ENCODE results near the gene ZNF750.

ZNF750 gene

GRCh38 chr17:82872591-82873520, 33.0 kb upstream of the ZNF750 start:
- no peak for DNase-seq

DNA sequence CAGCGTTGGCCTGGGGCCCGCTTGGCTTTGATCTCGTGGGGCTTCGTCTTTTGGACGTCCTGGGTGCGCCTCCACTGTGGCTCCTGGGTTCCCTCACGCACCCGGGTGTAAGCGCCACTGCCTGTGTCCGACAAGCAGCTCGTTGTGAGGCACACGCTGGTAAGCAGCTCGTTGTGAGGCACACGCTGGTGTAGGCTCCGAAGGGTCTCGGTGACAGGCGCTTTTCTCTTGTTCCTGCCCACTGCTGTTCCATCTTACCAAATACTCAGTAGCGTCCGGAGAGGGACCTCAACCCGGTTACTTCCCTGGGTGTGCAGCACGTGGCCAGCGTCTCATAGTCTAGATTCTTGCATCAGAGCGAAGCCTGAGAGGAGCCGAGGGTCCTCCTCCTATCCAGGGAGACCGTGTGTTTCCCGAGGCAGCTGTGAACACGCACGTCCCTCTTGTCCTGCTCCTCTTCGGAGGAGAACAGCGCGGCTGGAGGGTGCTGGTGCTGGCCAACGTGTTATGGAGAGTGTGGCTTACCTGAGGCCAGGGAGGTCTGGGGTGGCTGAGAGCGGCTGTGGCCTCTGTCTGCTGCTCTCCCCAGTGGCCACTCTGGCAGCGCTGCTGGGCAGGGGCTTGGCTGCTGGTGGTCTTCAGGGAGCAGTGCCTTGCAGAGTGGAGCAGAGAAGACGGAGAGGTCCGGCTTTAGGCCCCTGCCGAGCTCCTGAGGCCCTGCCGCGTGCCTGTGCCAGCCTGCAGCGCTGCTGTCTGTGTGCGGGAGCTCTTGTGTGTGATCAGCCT, 32.1 kb upstream of the ZNF750 start:
- DNase-seq, result no peak

DNA sequence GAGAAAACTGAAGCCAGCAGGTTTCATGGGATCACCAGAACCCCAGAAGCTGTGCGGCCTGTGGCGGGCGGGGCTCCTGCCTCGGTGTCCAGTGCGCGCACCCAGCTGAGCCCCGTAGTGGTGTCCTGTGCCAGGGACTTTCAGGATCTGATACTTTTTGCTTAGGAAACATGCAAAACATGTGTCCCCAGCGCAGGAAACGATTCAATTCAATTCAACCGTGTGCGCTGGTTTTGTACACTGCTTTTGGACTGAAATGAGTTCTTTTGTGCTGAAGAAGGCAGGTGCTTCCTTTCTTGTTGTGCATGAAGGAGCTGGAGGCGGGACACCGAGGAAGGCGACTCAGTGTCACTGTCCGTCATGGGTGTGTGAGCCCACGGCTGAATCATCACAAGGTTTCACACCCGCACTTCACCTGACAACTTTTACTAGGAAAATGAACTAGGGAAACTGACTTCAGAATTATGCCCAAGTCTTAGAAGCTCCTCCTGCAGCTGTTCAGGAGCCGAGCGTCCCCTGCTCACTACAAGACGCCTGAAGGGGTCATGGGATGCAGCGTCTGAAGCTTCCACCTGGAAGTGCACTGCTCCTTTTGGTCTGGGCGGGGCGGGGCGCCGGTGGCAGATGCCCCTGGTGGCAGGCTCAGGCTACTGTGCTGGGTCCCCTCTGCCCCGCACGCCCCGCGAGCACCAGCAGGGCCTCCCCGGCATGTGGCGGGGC, 31.4 kb upstream of the ZNF750 start:
- DNase-seq, result peak in 1 of 2 experiments; percentile 55

GRCh38 chr17:82870541-82870940, 30.7 kb upstream of the ZNF750 start:
- no peak for DNase-seq

DNA sequence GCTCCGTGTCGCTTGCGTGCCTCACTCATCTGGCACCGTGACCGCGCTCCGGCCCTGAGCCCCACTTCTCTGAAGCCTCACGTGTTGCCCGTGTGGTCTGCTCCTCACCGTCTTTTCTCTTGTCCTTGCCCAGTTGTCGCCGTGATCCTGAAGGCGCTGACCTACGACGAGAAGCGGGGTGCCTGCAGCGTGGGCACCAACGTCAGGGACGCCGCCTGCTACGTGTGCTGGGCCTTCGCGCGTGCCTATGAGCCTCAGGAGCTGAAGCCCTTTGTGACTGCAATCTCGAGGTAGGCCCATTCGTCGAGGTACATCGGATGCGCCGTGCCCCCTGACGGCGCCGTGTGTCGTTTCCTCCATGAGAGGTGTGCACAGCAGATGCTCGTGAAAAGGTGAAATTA, 30.3 kb upstream of the ZNF750 start:
- DNase-seq, result no peak

DNA sequence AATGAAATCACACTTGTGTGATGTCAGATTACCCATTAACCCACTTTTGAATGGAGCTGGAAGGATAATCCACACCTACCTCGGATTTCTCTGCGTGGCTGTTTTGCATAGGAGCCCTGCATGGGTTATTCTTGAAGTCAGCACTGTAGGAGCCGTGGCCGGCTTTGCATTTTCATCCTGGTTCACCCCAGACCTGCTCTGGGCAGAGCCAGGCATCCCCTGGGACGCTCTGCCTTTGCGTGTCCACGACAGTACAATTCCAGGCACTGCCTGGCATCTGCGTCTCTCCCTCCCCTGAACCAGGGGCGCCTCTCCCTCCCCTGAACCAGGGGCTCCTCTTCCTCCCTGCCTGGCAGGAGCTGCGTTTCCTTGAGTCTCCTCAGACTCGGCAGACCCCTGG, 29.7 kb upstream of the ZNF750 start:
- no peak for DNase-seq

DNA sequence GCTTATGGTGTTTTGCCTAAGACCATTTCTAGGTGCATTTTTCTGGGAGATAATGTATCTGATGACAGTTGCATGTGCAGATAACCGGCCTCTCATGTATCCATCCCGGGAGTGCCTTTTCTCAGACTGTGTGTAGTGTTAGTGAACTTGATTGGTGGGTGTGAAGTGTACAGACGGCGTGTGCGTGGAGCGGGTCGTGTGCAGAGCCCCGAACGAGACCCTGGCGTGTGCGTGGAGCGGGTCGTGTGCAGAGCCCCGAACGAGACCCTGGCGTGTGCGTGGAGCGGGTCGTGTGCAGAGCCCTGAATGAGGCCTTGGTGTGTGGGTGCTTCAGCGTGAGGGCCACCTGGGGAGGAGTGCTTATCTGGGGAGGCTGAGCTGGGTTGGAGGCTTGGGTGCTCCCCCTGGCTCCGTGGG, 28.9 kb upstream of the ZNF750 start:
- no peak for DNase-seq

GRCh38 chr17:82867763-82868325, 28.0 kb upstream of the ZNF750 start:
- DNase-seq, result no peak

DNA sequence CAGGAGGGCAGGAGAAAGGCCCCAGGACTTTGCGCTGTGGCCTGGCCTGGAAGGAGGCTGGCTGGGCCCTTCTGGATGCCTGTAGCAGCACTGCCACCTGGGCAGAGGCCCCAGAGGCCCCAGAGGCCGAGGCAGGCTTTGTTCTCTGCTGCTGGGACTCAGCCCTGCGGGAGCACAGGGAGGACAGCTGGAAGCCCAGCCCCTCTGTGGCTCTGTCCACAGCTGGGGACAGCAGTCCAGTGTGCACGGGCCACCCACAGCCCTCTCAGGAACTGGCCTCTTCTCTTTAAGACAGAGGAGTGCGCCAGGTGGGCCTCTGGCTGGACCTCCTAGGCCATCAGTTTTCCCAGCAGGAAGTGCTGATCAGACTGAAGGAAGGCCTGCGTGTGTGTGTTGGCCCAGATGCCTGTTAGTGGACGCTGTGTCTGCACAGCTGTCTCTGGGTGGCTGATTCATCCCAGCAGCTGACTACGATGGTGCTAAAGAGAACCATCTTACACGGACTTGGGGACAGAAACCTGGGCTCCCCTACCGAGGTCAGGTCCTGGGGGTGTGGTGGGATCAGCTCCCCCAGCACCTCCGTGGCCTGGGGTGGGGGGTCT, 26.9 kb upstream of the ZNF750 start:
- no peak for DNase-seq

- DNase-seq, result peak in 1 of 2 experiments; percentile 47
Observed at GRCh38 chr17:82865774-82866395, 26.1 kb upstream of the ZNF750 start.

DNA sequence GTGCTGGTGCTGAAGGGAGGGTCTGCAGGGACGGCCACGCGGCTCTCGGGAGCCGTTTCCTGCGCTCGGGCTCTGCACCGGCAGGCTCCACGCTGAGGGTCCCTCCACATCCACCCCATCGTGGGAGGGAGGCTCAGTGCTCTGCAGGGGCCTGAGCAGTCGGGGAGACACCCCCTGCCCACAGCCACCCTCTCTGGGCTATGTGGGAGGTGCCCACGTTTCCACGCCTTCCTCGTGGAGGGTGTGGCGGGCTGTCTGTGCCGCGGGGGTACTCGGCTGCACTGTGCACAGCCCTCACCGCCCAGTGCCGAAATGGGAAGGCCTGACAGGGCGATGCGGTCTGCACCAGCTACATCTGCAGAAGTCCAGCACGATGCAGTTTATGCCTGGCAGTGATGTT, 25.5 kb upstream of the ZNF750 start:
- no peak for DNase-seq

DNA sequence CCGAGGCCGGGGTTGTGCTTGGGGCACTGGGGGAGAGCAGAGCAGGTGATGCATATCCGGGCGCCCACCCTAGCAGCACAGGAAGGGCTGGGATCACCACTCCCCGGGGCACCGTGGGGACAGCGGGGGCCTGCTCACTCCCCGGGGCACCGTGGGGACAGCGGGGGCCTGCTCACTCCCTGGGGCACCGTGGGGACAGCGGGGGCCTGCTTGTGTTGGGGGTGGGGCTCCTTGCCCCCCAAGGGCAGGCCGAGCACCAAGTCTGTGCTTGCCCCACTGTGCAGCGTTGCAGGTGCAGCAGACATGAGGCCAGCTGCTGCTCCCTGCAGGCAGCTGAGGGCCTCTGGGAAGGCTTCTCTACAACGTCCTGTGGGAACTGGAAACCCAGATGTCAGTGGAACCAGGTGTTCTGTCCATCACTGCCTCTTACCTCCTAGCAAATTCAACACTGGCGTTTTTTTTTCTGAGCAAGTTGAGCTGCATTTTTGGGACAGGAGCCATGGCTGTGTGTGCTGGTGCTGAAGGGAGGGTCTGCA, 25.0 kb upstream of the ZNF750 start:
- no peak for DNase-seq

DNA sequence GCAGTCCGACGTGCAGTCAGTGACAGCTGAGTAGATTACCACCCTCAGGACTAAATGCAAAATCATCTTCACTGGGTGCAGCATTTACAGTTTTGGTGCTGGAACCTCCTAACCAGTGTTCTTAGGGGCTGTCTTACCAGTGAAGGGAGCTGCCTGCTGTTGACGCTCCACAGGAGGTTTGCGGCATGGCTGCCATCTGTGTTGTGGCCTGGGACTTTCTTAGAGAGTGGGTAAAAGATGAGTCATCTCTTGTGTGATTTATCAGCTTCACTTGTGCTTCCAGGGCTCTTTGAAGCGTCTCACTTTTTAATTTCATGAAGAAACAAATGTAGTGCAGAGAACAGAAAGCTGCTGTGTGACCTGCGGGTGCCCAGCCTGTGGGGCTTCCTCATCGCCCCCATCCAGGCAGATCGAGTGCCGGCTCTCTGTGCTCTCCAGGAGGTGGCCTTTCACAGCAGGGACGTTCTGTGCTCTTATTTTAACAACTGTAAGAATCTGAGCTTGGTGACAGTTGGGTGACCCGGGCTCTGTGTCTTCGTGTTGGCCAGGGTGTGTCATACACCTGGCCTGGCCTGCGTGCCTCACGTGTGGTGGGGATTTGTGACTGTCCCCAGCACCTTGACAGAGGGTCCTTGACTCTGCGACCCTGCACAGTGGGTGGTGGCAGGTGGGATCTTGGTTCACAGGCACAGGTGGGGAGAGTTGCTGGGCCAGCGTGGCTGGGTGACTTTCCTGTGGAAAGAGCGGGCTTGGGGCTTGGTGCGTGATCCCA, 24.3 kb upstream of the ZNF750 start:
- no peak for DNase-seq

DNA sequence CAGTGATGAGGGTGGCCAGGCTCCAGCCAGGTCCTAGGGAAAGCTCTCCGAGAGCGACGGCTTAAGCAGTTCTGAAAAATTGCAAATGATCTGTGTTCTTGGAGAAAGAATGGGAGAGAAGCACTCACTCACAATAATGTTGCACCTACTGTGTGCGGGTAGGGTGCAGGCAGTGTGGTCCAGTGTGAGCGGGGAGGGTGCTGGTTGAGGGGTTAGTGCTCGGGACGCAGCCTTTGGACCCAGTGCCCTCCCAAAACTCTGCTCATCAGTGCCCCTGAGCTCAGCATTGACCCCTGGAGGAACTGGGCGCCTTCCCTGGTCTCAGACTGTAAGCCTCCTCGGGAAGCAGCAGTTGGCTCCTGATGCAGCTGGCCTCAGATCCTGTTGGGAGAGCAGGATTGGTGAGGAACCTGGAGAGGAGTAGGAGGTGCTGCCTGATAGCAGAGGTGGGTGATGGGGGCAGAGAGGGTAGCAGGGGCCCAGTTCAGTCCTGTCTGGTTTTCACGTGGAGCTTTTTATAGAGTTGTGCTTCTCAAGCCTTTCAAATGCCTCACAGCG, 23.6 kb upstream of the ZNF750 start:
- DNase-seq, result peak in 1 of 2 experiments; percentile 51

GRCh38 chr17:82862737-82863382, 23.0 kb upstream of the ZNF750 start:
- DNase-seq, result no peak

DNA sequence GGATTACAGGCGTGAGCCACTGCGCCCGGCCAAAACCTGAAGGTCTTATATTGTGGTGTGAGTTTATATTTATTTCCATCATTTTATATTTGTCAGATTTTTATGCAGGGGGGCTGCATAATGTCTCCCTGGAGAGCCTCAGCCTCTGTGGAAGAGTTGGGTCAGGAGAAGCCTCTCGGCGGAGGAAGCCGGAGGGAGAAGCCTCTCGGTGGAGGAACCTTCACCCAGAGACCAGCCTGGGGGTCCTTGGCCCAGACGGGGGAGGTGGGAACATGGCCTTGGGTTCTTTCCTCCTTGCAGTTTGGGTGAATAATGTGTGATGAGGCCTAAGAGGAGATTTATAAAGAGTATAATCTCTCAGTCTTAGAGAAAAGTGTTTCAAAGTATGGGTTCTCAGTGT, 22.4 kb upstream of the ZNF750 start:
- no peak for DNase-seq

DNA sequence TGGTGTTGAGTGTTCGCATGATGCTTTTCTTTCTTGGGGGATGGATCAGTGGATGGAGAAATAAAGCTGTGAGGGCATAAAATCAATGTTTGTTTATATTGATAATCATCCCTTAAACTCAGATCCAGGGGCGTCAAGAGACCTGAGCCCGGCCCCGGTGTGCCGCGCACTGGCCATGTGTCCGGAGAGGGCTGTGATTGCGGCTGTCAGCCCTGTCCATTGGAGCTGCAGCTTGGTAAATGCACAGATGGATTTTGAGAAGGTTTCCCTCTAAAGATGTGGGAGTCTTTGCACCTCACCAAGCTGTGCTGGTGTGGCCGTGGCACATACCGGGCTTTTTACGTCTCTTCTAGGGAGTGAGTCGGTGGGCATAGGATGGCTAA, 21.6 kb upstream of the ZNF750 start:
- DNase-seq, result no peak

DNA sequence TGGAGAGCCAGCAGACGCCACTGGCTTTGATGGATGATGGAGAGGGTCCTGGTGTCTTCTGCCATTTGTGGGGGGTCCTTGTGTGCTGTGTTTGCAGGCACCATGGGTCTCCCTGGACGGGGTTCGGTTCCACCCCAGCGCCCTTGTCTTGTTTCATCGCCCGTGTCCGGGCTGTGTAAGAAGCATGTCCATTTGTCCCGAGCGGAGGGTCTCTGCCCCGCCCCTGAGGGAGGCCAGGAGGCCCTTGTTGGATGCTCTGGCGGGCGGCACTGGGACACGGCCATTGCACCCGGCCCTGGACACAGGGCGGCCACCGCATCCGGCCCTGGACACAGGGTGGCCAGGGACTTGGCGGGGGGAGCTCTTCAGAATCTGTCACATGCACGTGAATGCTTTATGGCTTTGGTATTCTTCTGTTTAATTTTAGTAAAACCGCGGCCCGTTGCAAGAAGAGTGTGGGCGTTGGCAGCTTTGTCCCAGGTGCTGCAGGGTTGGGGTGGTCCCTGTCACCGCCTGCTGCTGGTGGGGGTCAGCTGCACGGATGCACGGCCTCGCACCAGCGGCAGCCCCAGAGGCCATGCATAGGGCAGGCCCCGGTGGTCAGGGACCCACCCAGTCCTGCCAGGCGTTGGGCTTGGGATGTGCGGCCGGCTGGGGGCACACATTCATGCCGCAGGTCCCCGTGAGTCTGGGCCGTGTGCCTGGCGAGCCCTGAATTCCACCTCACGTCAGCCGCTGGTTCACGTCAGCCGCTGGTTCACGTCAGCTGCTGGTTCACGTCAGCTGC, 21.0 kb upstream of the ZNF750 start:
- no peak for DNase-seq
